ENCODE results near the gene C12orf56. TPM values are rescaled to one million over a fixed set of nuclear protein-coding genes. Genes with fewer than 3 reads are reported as not detected.
"Not testable (repeated sequence)": the region's sequence is repeated elsewhere in the genome, so short reads cannot be mapped to it uniquely, and the experiment has no call there.

The C12orf56 gene
- total RNA-seq, 1 donor from 2014 or later, result 0.84 TPM

DNA sequence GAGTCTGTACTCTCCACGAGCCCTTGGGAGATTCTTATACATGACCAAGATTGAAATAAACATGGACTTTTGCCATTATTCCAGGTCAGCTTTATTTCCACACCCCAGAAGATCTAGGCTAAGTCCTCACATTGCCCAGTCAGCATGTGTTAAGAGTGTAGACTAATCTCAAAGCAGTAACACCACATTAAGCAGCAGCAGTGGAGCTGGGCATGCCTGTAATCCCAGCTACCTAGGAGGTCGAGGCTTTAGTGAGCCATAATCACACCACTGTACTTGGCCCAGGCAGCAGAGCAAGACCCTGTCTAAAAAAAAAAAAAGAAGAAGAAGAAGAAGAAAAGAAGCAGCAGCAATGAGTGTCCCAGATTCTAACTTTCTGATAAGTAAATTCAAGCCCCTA lies 65.5 kb downstream of the C12orf56 start:
- TF ChIP-seq, protein P1, sequence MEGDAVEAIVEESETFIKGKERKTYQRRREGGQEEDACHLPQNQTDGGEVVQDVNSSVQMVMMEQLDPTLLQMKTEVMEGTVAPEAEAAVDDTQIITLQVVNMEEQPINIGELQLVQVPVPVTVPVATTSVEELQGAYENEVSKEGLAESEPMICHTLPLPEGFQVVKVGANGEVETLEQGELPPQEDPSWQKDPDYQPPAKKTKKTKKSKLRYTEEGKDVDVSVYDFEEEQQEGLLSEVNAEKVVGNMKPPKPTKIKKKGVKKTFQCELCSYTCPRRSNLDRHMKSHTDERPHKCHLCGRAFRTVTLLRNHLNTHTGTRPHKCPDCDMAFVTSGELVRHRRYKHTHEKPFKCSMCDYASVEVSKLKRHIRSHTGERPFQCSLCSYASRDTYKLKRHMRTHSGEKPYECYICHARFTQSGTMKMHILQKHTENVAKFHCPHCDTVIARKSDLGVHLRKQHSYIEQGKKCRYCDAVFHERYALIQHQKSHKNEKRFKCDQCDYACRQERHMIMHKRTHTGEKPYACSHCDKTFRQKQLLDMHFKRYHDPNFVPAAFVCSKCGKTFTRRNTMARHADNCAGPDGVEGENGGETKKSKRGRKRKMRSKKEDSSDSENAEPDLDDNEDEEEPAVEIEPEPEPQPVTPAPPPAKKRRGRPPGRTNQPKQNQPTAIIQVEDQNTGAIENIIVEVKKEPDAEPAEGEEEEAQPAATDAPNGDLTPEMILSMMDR (IDR thresholded peaks at IDR 0.05; ENCODE audit: insufficient read depth, low read length, poor library complexity, severe bottlenecking), result no peak
- no peak for DNase-seq (ENCODE audit: low read depth)
- no peaks in the 10 kb centered on the region for H3K27me3 ChIP-seq (ENCODE audit: control insufficient read depth, insufficient read depth, low read length)
- no peaks in the 10 kb centered on the region for H3K36me3 ChIP-seq (ENCODE audit: control insufficient read depth, insufficient read depth, low read length)
- no peak overlapping the region for H3K4me3 ChIP-seq (ENCODE audit: low read depth, low read length)

DNA sequence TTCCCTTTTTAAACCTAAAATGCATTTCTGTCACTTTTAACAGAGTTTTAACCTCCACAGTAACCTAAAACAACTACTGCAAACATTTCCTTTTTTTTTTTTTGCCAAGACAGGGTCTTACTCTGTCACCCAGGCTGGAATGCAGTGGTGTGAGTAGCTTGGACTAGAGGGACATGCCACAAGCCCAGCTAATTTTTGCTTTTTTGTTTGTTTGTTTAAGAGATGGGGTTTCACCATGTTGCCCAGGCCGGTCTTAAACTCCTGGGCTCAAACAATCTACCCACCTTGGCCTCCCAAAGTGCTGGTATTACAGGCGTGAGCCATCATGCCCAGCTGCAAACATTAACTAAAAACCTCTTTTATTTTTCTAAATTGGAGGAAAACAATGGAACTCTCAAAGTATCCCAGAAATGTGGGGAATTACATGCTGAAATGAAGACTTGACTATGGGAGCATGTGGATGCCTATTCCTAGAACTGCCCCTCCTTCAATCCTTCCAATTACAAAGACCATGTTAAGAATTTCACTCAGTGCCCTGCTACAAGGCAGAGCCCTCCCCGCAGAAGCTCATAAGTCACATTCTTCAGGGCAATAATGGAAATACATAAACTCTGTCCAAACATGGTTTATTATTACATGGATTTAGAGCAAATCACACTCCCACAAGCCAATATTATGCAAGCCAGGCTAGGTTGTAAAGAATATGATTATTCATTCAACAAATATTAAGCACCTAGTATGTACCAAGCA lies 66.9 kb downstream of the C12orf56 start:
- DNase-seq (ENCODE audit: low read depth), result no peak
- Histone ChIP-seq H3K4me3 (ENCODE audit: low read depth, low read length) (no peak overlapping the region), H3K36me3 (ENCODE audit: control insufficient read depth, insufficient read depth, low read length) (no peaks in the 10 kb centered on the region), H3K27me3 (ENCODE audit: control insufficient read depth, insufficient read depth, low read length) (no peaks in the 10 kb centered on the region)
- TF ChIP-seq, protein P1 (IDR thresholded peaks at IDR 0.05; ENCODE audit: insufficient read depth, low read length, poor library complexity, severe bottlenecking), result no peak

- no peak for DNase-seq (ENCODE audit: low read depth)
- TF ChIP-seq, protein P1 (IDR thresholded peaks at IDR 0.05; ENCODE audit: insufficient read depth, low read length, poor library complexity, severe bottlenecking), result no peak
- no peak overlapping the region for H3K4me3 ChIP-seq (ENCODE audit: low read depth, low read length)
- no peaks in the 10 kb centered on the region for H3K27me3 ChIP-seq (ENCODE audit: control insufficient read depth, insufficient read depth, low read length)
- H3K36me3 ChIP-seq (ENCODE audit: control insufficient read depth, insufficient read depth, low read length), result no peaks in the 10 kb centered on the region
Measured at GRCh38 chr12:64323006-64323405, 67.6 kb downstream of the C12orf56 start.

GRCh38 chr12:64320611-64321010 lies 69.9 kb downstream of the C12orf56 start:
- Histone ChIP-seq H3K27me3 (ENCODE audit: control insufficient read depth, insufficient read depth, low read length) (no peaks in the 10 kb centered on the region), H3K36me3 (ENCODE audit: control insufficient read depth, insufficient read depth, low read length) (no peaks in the 10 kb centered on the region), H3K4me3 (ENCODE audit: low read depth, low read length) (no peak overlapping the region)
- TF ChIP-seq, protein P1 (IDR thresholded peaks at IDR 0.05; ENCODE audit: insufficient read depth, low read length, poor library complexity, severe bottlenecking), result no peak
- no peak for DNase-seq (ENCODE audit: low read depth)

- DNase-seq (ENCODE audit: low read depth); H3K36me3 ChIP-seq (ENCODE audit: control insufficient read depth, insufficient read depth, low read length); H3K27me3 ChIP-seq (ENCODE audit: control insufficient read depth, insufficient read depth, low read length); H3K4me3 ChIP-seq (ENCODE audit: low read depth, low read length): not testable (repeated sequence)
Measured at GRCh38 chr12:64319540-64320225, 70.9 kb downstream of the C12orf56 start.

- Histone ChIP-seq H3K36me3 (ENCODE audit: control insufficient read depth, insufficient read depth, low read length) (no peaks in the 10 kb centered on the region), H3K4me3 (ENCODE audit: low read depth, low read length) (no peak overlapping the region), H3K27me3 (ENCODE audit: control insufficient read depth, insufficient read depth, low read length) (no peaks in the 10 kb centered on the region)
- DNase-seq (ENCODE audit: low read depth), result no peak
- TF ChIP-seq, protein P1 (IDR thresholded peaks at IDR 0.05; ENCODE audit: insufficient read depth, low read length, poor library complexity, severe bottlenecking), result no peak
Measured at GRCh38 chr12:64318605-64319004, 72.0 kb downstream of the C12orf56 start.
